ENCODE data around the gene POTEB3.
"Not testable (repeated sequence)": the region's sequence is repeated elsewhere in the genome, so short reads cannot be mapped to it uniquely, and the experiment has no call there.

Gene POTEB3

GRCh38 chr15:21440399-21440798 lies at the start of gene POTEB3:
Gene POTEB3, minus strand, starts transcription at chr15:21440499. Its CDS starts 488 bp downstream, at chr15:21440011.
- not testable (repeated sequence) for H3K4me3 ChIP-seq (ENCODE audit: low read depth in 1 of 2, low read length in 2 of 2); H3K4me1 ChIP-seq (ENCODE audit: insufficient read depth, low read length); H3K9me3 ChIP-seq (ENCODE audit: low read length); H3K9ac ChIP-seq (ENCODE audit: low read length); H3K27ac ChIP-seq (ENCODE audit: low read depth, low read length); H3K36me3 ChIP-seq (ENCODE audit: insufficient read depth, low read length); H3K27me3 ChIP-seq (ENCODE audit: control insufficient read depth in 1 of 2, insufficient read depth in 2 of 2, low read length in 2 of 2)

GRCh38 chr15:21453683-21454082 lies 13.4 kb upstream of the POTEB3 start:
- H3K9ac ChIP-seq (ENCODE audit: low read length); H3K27ac ChIP-seq (ENCODE audit: low read depth, low read length); H3K4me1 ChIP-seq (ENCODE audit: insufficient read depth, low read length); H3K36me3 ChIP-seq (ENCODE audit: insufficient read depth, low read length); H3K4me3 ChIP-seq (ENCODE audit: low read depth in 1 of 2, low read length in 2 of 2); H3K9me3 ChIP-seq (ENCODE audit: low read length); H3K27me3 ChIP-seq (ENCODE audit: control insufficient read depth in 1 of 2, insufficient read depth in 2 of 2, low read length in 2 of 2): not testable (repeated sequence)

GRCh38 chr15:21451920-21452563 lies 11.7 kb upstream of the POTEB3 start:
- H3K9me3 ChIP-seq (ENCODE audit: low read length); H3K4me3 ChIP-seq (ENCODE audit: low read depth in 1 of 2, low read length in 2 of 2); H3K36me3 ChIP-seq (ENCODE audit: insufficient read depth, low read length); H3K27ac ChIP-seq (ENCODE audit: low read depth, low read length); H3K27me3 ChIP-seq (ENCODE audit: control insufficient read depth in 1 of 2, insufficient read depth in 2 of 2, low read length in 2 of 2); H3K4me1 ChIP-seq (ENCODE audit: insufficient read depth, low read length); H3K9ac ChIP-seq (ENCODE audit: low read length): not testable (repeated sequence)

- not testable (repeated sequence) for H3K27me3 ChIP-seq (ENCODE audit: control insufficient read depth in 1 of 2, insufficient read depth in 2 of 2, low read length in 2 of 2); H3K9ac ChIP-seq (ENCODE audit: low read length); H3K9me3 ChIP-seq (ENCODE audit: low read length); H3K27ac ChIP-seq (ENCODE audit: low read depth, low read length); H3K36me3 ChIP-seq (ENCODE audit: insufficient read depth, low read length); H3K4me1 ChIP-seq (ENCODE audit: insufficient read depth, low read length); H3K4me3 ChIP-seq (ENCODE audit: low read depth in 1 of 2, low read length in 2 of 2)
Measured at GRCh38 chr15:21451487-21451886, 11.2 kb upstream of the POTEB3 start.

GRCh38 chr15:21407366-21407765 lies 32.9 kb downstream of the POTEB3 start:
- not testable (repeated sequence) for H3K4me3 ChIP-seq (ENCODE audit: low read depth in 1 of 2, low read length in 2 of 2); H3K4me1 ChIP-seq (ENCODE audit: insufficient read depth, low read length); H3K9me3 ChIP-seq (ENCODE audit: low read length); H3K9ac ChIP-seq (ENCODE audit: low read length); H3K27ac ChIP-seq (ENCODE audit: low read depth, low read length); H3K27me3 ChIP-seq (ENCODE audit: control insufficient read depth in 1 of 2, insufficient read depth in 2 of 2, low read length in 2 of 2); H3K36me3 ChIP-seq (ENCODE audit: insufficient read depth, low read length)

- H3K27me3 ChIP-seq (ENCODE audit: control insufficient read depth in 1 of 2, insufficient read depth in 2 of 2, low read length in 2 of 2); H3K9me3 ChIP-seq (ENCODE audit: low read length); H3K9ac ChIP-seq (ENCODE audit: low read length); H3K27ac ChIP-seq (ENCODE audit: low read depth, low read length); H3K36me3 ChIP-seq (ENCODE audit: insufficient read depth, low read length); H3K4me3 ChIP-seq (ENCODE audit: low read depth in 1 of 2, low read length in 2 of 2); H3K4me1 ChIP-seq (ENCODE audit: insufficient read depth, low read length): not testable (repeated sequence)
Measured at GRCh38 chr15:21401531-21401930, 38.8 kb downstream of the POTEB3 start.

GRCh38 chr15:21399111-21399510 lies 41.2 kb downstream of the POTEB3 start:
- H3K27me3 ChIP-seq (ENCODE audit: control insufficient read depth in 1 of 2, insufficient read depth in 2 of 2, low read length in 2 of 2); H3K4me3 ChIP-seq (ENCODE audit: low read depth in 1 of 2, low read length in 2 of 2); H3K36me3 ChIP-seq (ENCODE audit: insufficient read depth, low read length); H3K27ac ChIP-seq (ENCODE audit: low read depth, low read length); H3K9me3 ChIP-seq (ENCODE audit: low read length); H3K4me1 ChIP-seq (ENCODE audit: insufficient read depth, low read length); H3K9ac ChIP-seq (ENCODE audit: low read length): not testable (repeated sequence)

GRCh38 chr15:21398511-21398910 lies 41.8 kb downstream of the POTEB3 start:
- not testable (repeated sequence) for H3K36me3 ChIP-seq (ENCODE audit: insufficient read depth, low read length); H3K27ac ChIP-seq (ENCODE audit: low read depth, low read length); H3K4me3 ChIP-seq (ENCODE audit: low read depth in 1 of 2, low read length in 2 of 2); H3K4me1 ChIP-seq (ENCODE audit: insufficient read depth, low read length); H3K9me3 ChIP-seq (ENCODE audit: low read length); H3K9ac ChIP-seq (ENCODE audit: low read length); H3K27me3 ChIP-seq (ENCODE audit: control insufficient read depth in 1 of 2, insufficient read depth in 2 of 2, low read length in 2 of 2)

GRCh38 chr15:21397656-21398055 lies 42.6 kb downstream of the POTEB3 start:
- H3K4me1 ChIP-seq (ENCODE audit: insufficient read depth, low read length); H3K9ac ChIP-seq (ENCODE audit: low read length); H3K9me3 ChIP-seq (ENCODE audit: low read length); H3K27me3 ChIP-seq (ENCODE audit: control insufficient read depth in 1 of 2, insufficient read depth in 2 of 2, low read length in 2 of 2); H3K27ac ChIP-seq (ENCODE audit: low read depth, low read length); H3K4me3 ChIP-seq (ENCODE audit: low read depth in 1 of 2, low read length in 2 of 2); H3K36me3 ChIP-seq (ENCODE audit: insufficient read depth, low read length): not testable (repeated sequence)

GRCh38 chr15:21397186-21397585 lies 43.1 kb downstream of the POTEB3 start:
- not testable (repeated sequence) for H3K9ac ChIP-seq (ENCODE audit: low read length); H3K9me3 ChIP-seq (ENCODE audit: low read length); H3K27ac ChIP-seq (ENCODE audit: low read depth, low read length); H3K36me3 ChIP-seq (ENCODE audit: insufficient read depth, low read length); H3K27me3 ChIP-seq (ENCODE audit: control insufficient read depth in 1 of 2, insufficient read depth in 2 of 2, low read length in 2 of 2); H3K4me1 ChIP-seq (ENCODE audit: insufficient read depth, low read length); H3K4me3 ChIP-seq (ENCODE audit: low read depth in 1 of 2, low read length in 2 of 2)

- not testable (repeated sequence) for H3K9ac ChIP-seq (ENCODE audit: low read length); H3K9me3 ChIP-seq (ENCODE audit: low read length); H3K36me3 ChIP-seq (ENCODE audit: insufficient read depth, low read length); H3K4me1 ChIP-seq (ENCODE audit: insufficient read depth, low read length); H3K27ac ChIP-seq (ENCODE audit: low read depth, low read length); H3K4me3 ChIP-seq (ENCODE audit: low read depth in 1 of 2, low read length in 2 of 2); H3K27me3 ChIP-seq (ENCODE audit: control insufficient read depth in 1 of 2, insufficient read depth in 2 of 2, low read length in 2 of 2)
Measured at GRCh38 chr15:21385961-21386360, 54.3 kb downstream of the POTEB3 start.

GRCh38 chr15:21383866-21384485 lies 56.3 kb downstream of the POTEB3 start:
- H3K27ac ChIP-seq (ENCODE audit: low read depth, low read length); H3K27me3 ChIP-seq (ENCODE audit: control insufficient read depth in 1 of 2, insufficient read depth in 2 of 2, low read length in 2 of 2); H3K36me3 ChIP-seq (ENCODE audit: insufficient read depth, low read length); H3K4me3 ChIP-seq (ENCODE audit: low read depth in 1 of 2, low read length in 2 of 2); H3K4me1 ChIP-seq (ENCODE audit: insufficient read depth, low read length); H3K9me3 ChIP-seq (ENCODE audit: low read length); H3K9ac ChIP-seq (ENCODE audit: low read length): not testable (repeated sequence)
